A549 (cell line): ENCODE measurements around the gene LCE1B.

Experiments used
- BHLHE40 ChIP-seq: IDR thresholded peaks from 2 replicates; pipeline ENCODE4 v1.6.1; 2012; ENCODE audit warnings: low read depth, low read length, inconsistent platforms
- HEYL ChIP-seq: fragments of 250-450 bp; sonication (Bioruptor Pico); IDR thresholded peaks from 2 replicates; pipeline ENCODE4 v1.8.0; 2021; ENCODE audit warnings: mild to moderate bottlenecking, moderate library complexity
- JUNB ChIP-seq: fragments of >200 bp; sonication (Bioruptor Twin); formaldehyde crosslinking; IDR thresholded peaks from 2 replicates; pipeline ENCODE4 v1.6.1; 2016
- KDM5A ChIP-seq: fragments of 200-600 bp; sonication (generic); IDR thresholded peaks from 2 replicates; pipeline ENCODE4 v1.6.1; 2016; ENCODE audit warnings: antibody characterized with exemption, mild to moderate bottlenecking
- POLR2A ChIP-seq: IDR thresholded peaks from 2 replicates; pipeline ENCODE4 v1.6.1; 2012; ENCODE audit warnings: mild to moderate bottlenecking, low read length
- RAD21 ChIP-seq, 2 experiments: fragments of >200 bp in 1 of 2; sonication (Bioruptor Twin) in 1 of 2; formaldehyde crosslinking in 1 of 2; IDR thresholded peaks in 1 of 2; conservative IDR thresholded peaks in 1 of 2; 2 replicates in 1 of 2; 3 replicates in 1 of 2; pipeline ENCODE4 v1.6.1; 2012 to 2018; ENCODE audit warnings: inconsistent platforms in 1 of 2
- RCOR1 ChIP-seq: fragments of 150-350 bp; IDR thresholded peaks from 2 replicates; pipeline ENCODE4 v1.6.1; 2014; ENCODE audit warnings: antibody characterized with exemption, low read length, low read depth
- ZFP36 ChIP-seq: fragments of 450-650 bp; IDR thresholded peaks from 2 replicates; pipeline ENCODE4 v1.6.1; 2014; ENCODE audit warnings: borderline replicate concordance; ENCODE audit not compliant: partially characterized antibody
- TF ChIP-seq, protein P1 (sequence below): fragments of >200 bp; sonication (Bioruptor Twin); formaldehyde crosslinking; IDR thresholded peaks from 3 replicates; pipeline ENCODE4 v1.5.1; 2016
- TF ChIP-seq, protein P2 (sequence below): fragments of 250-450 bp; sonication (Bioruptor Pico); IDR thresholded peaks from 2 replicates; pipeline ENCODE4 v1.5.0; 2021; ENCODE audit warnings: mild to moderate bottlenecking, moderate library complexity, borderline replicate concordance
- TF ChIP-seq, protein P3 (sequence below): IDR thresholded peaks from 2 replicates; pipeline ENCODE4 v1.6.1; 2012

DNA sequence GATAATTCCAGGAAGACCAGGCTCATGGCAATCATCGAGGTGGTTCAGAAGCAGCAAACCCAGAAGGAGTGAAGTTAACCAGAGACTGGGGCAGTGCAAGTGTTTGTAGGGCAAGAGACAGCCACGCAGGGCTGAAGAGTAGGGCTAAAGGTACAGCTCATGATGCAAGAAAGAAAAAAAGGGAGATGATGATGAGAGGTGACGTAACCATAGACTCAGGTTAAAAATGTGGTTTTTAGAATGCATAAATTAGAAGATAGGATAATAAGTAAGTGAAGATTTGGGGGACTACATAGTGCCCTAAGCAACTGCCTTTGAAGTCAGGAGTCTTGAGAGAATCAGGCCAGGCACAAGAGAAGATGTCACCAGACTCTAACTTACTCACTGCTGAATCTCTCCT lies 48.4 kb downstream of the LCE1B start:
- TF ChIP-seq, protein P1, sequence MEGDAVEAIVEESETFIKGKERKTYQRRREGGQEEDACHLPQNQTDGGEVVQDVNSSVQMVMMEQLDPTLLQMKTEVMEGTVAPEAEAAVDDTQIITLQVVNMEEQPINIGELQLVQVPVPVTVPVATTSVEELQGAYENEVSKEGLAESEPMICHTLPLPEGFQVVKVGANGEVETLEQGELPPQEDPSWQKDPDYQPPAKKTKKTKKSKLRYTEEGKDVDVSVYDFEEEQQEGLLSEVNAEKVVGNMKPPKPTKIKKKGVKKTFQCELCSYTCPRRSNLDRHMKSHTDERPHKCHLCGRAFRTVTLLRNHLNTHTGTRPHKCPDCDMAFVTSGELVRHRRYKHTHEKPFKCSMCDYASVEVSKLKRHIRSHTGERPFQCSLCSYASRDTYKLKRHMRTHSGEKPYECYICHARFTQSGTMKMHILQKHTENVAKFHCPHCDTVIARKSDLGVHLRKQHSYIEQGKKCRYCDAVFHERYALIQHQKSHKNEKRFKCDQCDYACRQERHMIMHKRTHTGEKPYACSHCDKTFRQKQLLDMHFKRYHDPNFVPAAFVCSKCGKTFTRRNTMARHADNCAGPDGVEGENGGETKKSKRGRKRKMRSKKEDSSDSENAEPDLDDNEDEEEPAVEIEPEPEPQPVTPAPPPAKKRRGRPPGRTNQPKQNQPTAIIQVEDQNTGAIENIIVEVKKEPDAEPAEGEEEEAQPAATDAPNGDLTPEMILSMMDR = no peak
- TF ChIP-seq BHLHE40 (no peak), POLR2A (no peak), JUNB (no peak), RCOR1 (no peak), RAD21 (conservative IDR thresholded peaks at IDR 0.05 in 1 of 2, IDR thresholded peaks at IDR 0.05 in 1 of 2) (no peak), ZFP36 (no peak), HEYL (CRISPR knock-in tag) (no peak), KDM5A (no peak)
- TF ChIP-seq, protein P2, sequence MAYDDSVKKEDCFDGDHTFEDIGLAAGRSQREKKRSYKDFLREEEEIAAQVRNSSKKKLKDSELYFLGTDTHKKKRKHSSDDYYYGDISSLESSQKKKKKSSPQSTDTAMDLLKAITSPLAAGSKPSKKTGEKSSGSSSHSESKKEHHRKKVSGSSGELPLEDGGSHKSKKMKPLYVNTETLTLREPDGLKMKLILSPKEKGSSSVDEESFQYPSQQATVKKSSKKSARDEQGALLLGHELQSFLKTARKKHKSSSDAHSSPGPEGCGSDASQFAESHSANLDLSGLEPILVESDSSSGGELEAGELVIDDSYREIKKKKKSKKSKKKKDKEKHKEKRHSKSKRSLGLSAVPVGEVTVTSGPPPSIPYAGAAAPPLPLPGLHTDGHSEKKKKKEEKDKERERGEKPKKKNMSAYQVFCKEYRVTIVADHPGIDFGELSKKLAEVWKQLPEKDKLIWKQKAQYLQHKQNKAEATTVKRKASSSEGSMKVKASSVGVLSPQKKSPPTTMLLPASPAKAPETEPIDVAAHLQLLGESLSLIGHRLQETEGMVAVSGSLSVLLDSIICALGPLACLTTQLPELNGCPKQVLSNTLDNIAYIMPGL (CRISPR knock-in tag) = no peak
- TF ChIP-seq, protein P3, sequence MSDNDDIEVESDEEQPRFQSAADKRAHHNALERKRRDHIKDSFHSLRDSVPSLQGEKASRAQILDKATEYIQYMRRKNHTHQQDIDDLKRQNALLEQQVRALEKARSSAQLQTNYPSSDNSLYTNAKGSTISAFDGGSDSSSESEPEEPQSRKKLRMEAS = no peak
